PC-9 (cell line): Measurements from ENCODE around the gene MARCHF3. TPM values are rescaled to one million over a fixed set of nuclear protein-coding genes. Genes with fewer than 3 reads are reported as not detected.

Experiments
- BruUV-seq: library from RNA; stranded (reverse); fragments of 400-500 nt; replicated peaks from 2 replicates; lab custom pipeline; 2021; lab: Mats Ljungman, UMichigan
- CTCF ChIA-PET: fragments of 300-600 bp; sonication (Branson Sonifier 250); formaldehyde crosslinking; loops from one replicate; lab custom pipeline; 2022; ENCODE audit warnings: antibody characterized with exemption; lab: Charles Lee
- POLR2A ChIA-PET: fragments of 300-600 bp; sonication (Branson Sonifier 250); formaldehyde crosslinking; loops from one replicate; lab custom pipeline; 2022; ENCODE audit warnings: antibody characterized with exemption; ENCODE audit not compliant: unreplicated experiment; lab: Charles Lee
- DNase-seq, 2 experiments: peaks; one replicate each; pipeline versions ENCODE4 v3.0.0 to v3.0.0-alpha.2; 2015 to 2022; ENCODE audit warnings: mixed read lengths in 1 of 2
- H2AFZ ChIP-seq: fragments of 200-600 bp; sonication (generic); 2 replicates; pipeline ENCODE4 v1.8.1; 2017; ENCODE audit warnings: antibody characterized with exemption
- H3F3A ChIP-seq: fragments of 200-600 bp; sonication (generic); 2 replicates; pipeline ENCODE4 v1.8.1; 2017; ENCODE audit warnings: antibody characterized with exemption, mild to moderate bottlenecking, low read depth; ENCODE audit not compliant: insufficient read depth
- H3K27ac ChIP-seq: fragments of 200-600 bp; sonication (generic); 2 replicates; pipeline ENCODE4 v1.6.1; 2016; ENCODE audit warnings: mixed run types
- H3K27me3 ChIP-seq: fragments of 200-600 bp; sonication (generic); 2 replicates; pipeline ENCODE4 v1.6.1; 2016; ENCODE audit warnings: low read depth, mixed run types; ENCODE audit not compliant: insufficient read depth
- H3K36me3 ChIP-seq: fragments of 200-600 bp; sonication (generic); 2 replicates; pipeline ENCODE4 v1.6.1; 2016; ENCODE audit warnings: low read depth, mixed run types
- H3K4me1 ChIP-seq: fragments of 200-600 bp; sonication (generic); replicated peaks from 2 replicates; pipeline ENCODE4 v1.6.1; 2016; ENCODE audit warnings: mixed run types; ENCODE audit not compliant: insufficient read depth
- H3K4me2 ChIP-seq: fragments of 200-600 bp; sonication (generic); 2 replicates; pipeline ENCODE4 v1.6.1; 2017; ENCODE audit warnings: mixed run types
- H3K4me3 ChIP-seq: fragments of 200-600 bp; sonication (generic); 2 replicates; pipeline ENCODE4 v1.6.1; 2016; ENCODE audit warnings: mixed run types
- H3K79me2 ChIP-seq: fragments of 200-600 bp; sonication (generic); 2 replicates; pipeline ENCODE4 v1.6.1; 2017; ENCODE audit warnings: low read depth, mixed run types
- H3K9me2 ChIP-seq: fragments of 200-600 bp; sonication (generic); 2 replicates; pipeline ENCODE4 v1.8.1; 2017; ENCODE audit warnings: mild to moderate bottlenecking; ENCODE audit not compliant: insufficient read depth
- H3K9me3 ChIP-seq: fragments of 200-600 bp; sonication (generic); 2 replicates; pipeline ENCODE4 v1.8.1; 2016; ENCODE audit warnings: low read depth; ENCODE audit not compliant: insufficient read depth
- H4K20me1 ChIP-seq: fragments of 200-600 bp; sonication (generic); 2 replicates; pipeline ENCODE4 v1.8.1; 2017; ENCODE audit not compliant: insufficient read depth
- CTCF ChIP-seq: fragments of 200-600 bp; sonication (generic); conservative IDR thresholded peaks from 2 replicates; pipeline ENCODE4 v1.6.1; 2017; ENCODE audit warnings: mixed run types, antibody characterized with exemption, mild to moderate bottlenecking, moderate library complexity
- EZH2 ChIP-seq: fragments of 200-600 bp; sonication (generic); IDR thresholded peaks from 2 replicates; pipeline ENCODE4 v1.8.0; 2017; ENCODE audit warnings: antibody characterized with exemption, low read depth
- intact Hi-C: fragments of 100-400 bp; cut with micrococcal nuclease; formaldehyde crosslinking; loops from one replicate; pipeline ENCODE4 v1.10.0; 2022; ENCODE audit not compliant: unreplicated experiment
- total RNA-seq: library from RNA; stranded (reverse); gene quantifications from 2 replicates; pipeline ENCODE4 v1.2.3, GENCODE V29; 2021

The MARCHF3 gene
- total RNA-seq, 1 experiment from 2014 or later: 0.35 TPM

- Histone ChIP-seq H3K27me3 (no peaks in the 10 kb centered on the region), H3K4me1 (peaks cover 19% of the 10 kb centered on the region), H3K9me3 (no peaks in the 10 kb centered on the region), H3K36me3 (no peaks in the 10 kb centered on the region), H3K9me2 (no peaks in the 10 kb centered on the region), H3K79me2 (no peaks in the 10 kb centered on the region), H3K4me2 (no peak overlapping the region), H3F3A (peaks cover 12% of the 10 kb centered on the region; the same call in 1 of the 2 replicates), H4K20me1 (no peaks in the 10 kb centered on the region), H3K27ac (no peak overlapping the region), H3K4me3 (no peak overlapping the region), H2AFZ (no peak overlapping the region)
- BruUV-seq: no TSS peak
- POLR2A ChIA-PET: no interaction called here
- intact Hi-C loops: no loop called here
- CTCF ChIA-PET: no interaction called here
- TF ChIP-seq CTCF (no peak), EZH2 (no peak)
- no peak for DNase-seq
These were observed 110.1 kb downstream of the MARCHF3 start for GRCh38 chr5:126920291-126920690.

DNA sequence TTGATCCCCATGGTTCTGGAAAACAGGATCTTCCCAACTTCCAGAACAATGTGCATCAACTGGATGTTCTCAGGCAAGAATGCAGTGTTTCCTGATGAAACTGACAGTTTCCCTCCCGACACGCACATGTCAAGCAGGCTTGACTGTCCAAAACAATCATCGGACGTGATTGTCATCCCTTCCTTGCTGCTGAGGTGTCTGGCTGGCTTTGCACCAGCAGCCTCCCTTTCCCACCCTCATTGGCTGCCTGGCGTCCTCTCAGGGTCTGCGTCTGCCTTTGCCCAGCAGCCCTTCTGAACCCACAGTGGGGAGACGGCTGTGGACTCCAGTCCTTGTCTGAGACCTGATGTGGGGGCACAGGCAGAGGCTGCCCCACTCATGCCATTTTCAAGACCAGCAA is 110.8 kb downstream of the MARCHF3 start:
- intact Hi-C loops: no loop called here
- no peak for DNase-seq
- H4K20me1 ChIP-seq: no peaks in the 10 kb centered on the region
- H3K9me2 ChIP-seq: no peaks in the 10 kb centered on the region
- H3K9me3 ChIP-seq: no peaks in the 10 kb centered on the region
- BruUV-seq: no TSS peak
- peaks cover 12% of the 10 kb centered on the region; the same call in 1 of the 2 replicates for H3F3A ChIP-seq
- H3K36me3 ChIP-seq: no peaks in the 10 kb centered on the region
- no peak overlapping the region for H3K4me2 ChIP-seq
- H3K27me3 ChIP-seq: no peaks in the 10 kb centered on the region
- no peak for TF ChIP-seq CTCF
- TF ChIP-seq EZH2: no peak
- no peak overlapping the region for H3K4me3 ChIP-seq
- no peaks in the 10 kb centered on the region for H3K79me2 ChIP-seq
- no peak overlapping the region for H3K27ac ChIP-seq
- peaks cover 19% of the 10 kb centered on the region for H3K4me1 ChIP-seq
- CTCF ChIA-PET: no interaction called here
- POLR2A ChIA-PET: no interaction called here
- H2AFZ ChIP-seq: no peak overlapping the region

DNA sequence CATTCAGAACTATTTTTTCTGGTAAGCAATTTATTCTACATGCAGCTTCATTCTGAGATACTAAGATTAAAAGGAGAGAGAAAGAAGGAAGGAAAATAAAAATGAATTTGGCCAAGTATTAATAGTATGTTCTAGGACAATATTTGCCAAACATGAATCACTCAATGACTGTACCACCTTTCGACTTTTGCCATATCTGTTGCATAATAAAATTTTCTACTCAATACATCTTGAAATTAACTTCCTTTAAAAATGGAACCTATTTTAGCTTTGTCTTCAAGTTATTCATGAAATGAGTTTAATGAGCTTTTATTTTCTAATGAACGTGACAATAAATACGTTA is 111.8 kb downstream of the MARCHF3 start:
- no TSS peak for BruUV-seq
- H3K27ac ChIP-seq: peak overlapping the region; percentile 53
- no peak for TF ChIP-seq EZH2
- TF ChIP-seq CTCF: no peak
- DNase-seq: peak in 1 of 2 experiments; percentile 61
- no peaks in the 10 kb centered on the region for H3K27me3 ChIP-seq
- peaks cover 19% of the 10 kb centered on the region for H3K4me1 ChIP-seq
- CTCF ChIA-PET: no interaction called here
- no peaks in the 10 kb centered on the region for H3K79me2 ChIP-seq
- no peak overlapping the region for H2AFZ ChIP-seq
- no peaks in the 10 kb centered on the region for H4K20me1 ChIP-seq
- POLR2A ChIA-PET: no interaction called here
- H3K36me3 ChIP-seq: no peaks in the 10 kb centered on the region
- no peak overlapping the region for H3K4me3 ChIP-seq
- H3K4me2 ChIP-seq: peak overlapping the region; percentile 39; the same call in 1 of the 2 replicates
- no peaks in the 10 kb centered on the region for H3K9me2 ChIP-seq
- H3F3A ChIP-seq: peaks cover 12% of the 10 kb centered on the region; the same call in 1 of the 2 replicates
- intact Hi-C loops: no loop called here
- H3K9me3 ChIP-seq: no peaks in the 10 kb centered on the region
